GM12878 (cell line): Measurements from ENCODE around the gene THAP3. TPM values are rescaled to one million over a fixed set of nuclear protein-coding genes. Genes with fewer than 3 reads are reported as not detected.

Experiments
- BHLHE40 ChIP-seq, 2 experiments: fragments of 450-650 bp in 1 of 2; IDR thresholded peaks; 2 replicates each; pipeline ENCODE4 v1.6.1; 2011 to 2017; ENCODE audit warnings: low read depth in 2 of 2, borderline replicate concordance in 1 of 2, improper control_type of control experiment in 1 of 2, low read length in 1 of 2, mild to moderate bottlenecking in 1 of 2
- EZH2 ChIP-seq: IDR thresholded peaks from 2 replicates; pipeline ENCODE4 v1.6.1; 2012; ENCODE audit warnings: low read depth, mild to moderate bottlenecking, control low read depth, inconsistent platforms, low read length, borderline replicate concordance; ENCODE audit not compliant: control insufficient read depth
- MAX ChIP-seq: IDR thresholded peaks from 2 replicates; pipeline ENCODE4 v1.6.1; 2012; ENCODE audit warnings: low read depth, low read length, improper control_type of control experiment
- MTA2 ChIP-seq: fragments of 450-650 bp; IDR thresholded peaks from 2 replicates; pipeline ENCODE4 v1.6.1; 2016; ENCODE audit warnings: low read depth, mild to moderate bottlenecking, moderate library complexity
- SIN3A ChIP-seq: IDR thresholded peaks from 2 replicates; pipeline ENCODE4 v1.6.1; 2012; ENCODE audit warnings: low read depth, low read length, improper control_type of control experiment
- SMAD1 ChIP-seq: fragments of 450-650 bp; IDR thresholded peaks from 2 replicates; pipeline ENCODE4 v1.6.1; 2018; ENCODE audit warnings: mild to moderate bottlenecking, low read depth; ENCODE audit not compliant: partially characterized antibody
- WRNIP1 ChIP-seq: IDR thresholded peaks from 2 replicates; pipeline ENCODE4 v1.6.1; 2011; ENCODE audit warnings: low read depth, low read length, improper control_type of control experiment, borderline replicate concordance
- ZNF687 ChIP-seq: fragments of 450-650 bp; IDR thresholded peaks from 2 replicates; pipeline ENCODE4 v1.6.1; 2017; ENCODE audit warnings: mild to moderate bottlenecking, moderate library complexity
- polyA plus RNA-seq, 11 experiments: library from polyadenylated mRNA; depleted of rRNA in 4 of 11; unstranded in 6 of 11; stranded (reverse) in 5 of 11; fragments of >200 nt; fragmentation: Nextera tagmentation in 4 of 11; fragmentation: Illumina TruSeq in 1 of 11; extraction: Ambion mirVana in 4 of 11; extraction: Trizol in 1 of 11; gene quantifications; 1 replicate in 1 of 11; 2 replicates in 10 of 11; pipeline versions ENCODE4 v1.2.1 to v1.2.3, GENCODE V29; 2011 to 2016; ENCODE audit warnings: inconsistent platforms in 2 of 11, missing spikeins in 2 of 11, low read depth in 1 of 11
- total RNA-seq, 4 experiments: library from RNA; depleted of rRNA in 3 of 4; stranded (reverse); fragments of >200 nt in 3 of 4; fragmentation: Illumina TruSeq in 1 of 4; extraction: Trizol in 1 of 4; gene quantifications; 2 replicates each; pipeline versions ENCODE4 v1.2.1 to v1.2.3, GENCODE V29; 2013 to 2021

THAP3 gene
- total and polyA plus RNA-seq, 10 of the 15 experiments (the other 5 are each of a cell fraction or from before 2014, with no cell fraction given), result 1.5 to 19.5 (median 11.9) TPM

- TF ChIP-seq ZNF687, result no peak
- no peak for TF ChIP-seq MAX
- no peak for TF ChIP-seq SMAD1
- TF ChIP-seq EZH2, result no peak
- no peak for TF ChIP-seq BHLHE40 (IDR thresholded peaks at IDR 0.05; ENCODE audit: borderline replicate concordance in 1 of 2, low read depth in 2 of 2, low read length in 1 of 2)
- TF ChIP-seq WRNIP1, result no peak
- no peak for TF ChIP-seq MTA2
- TF ChIP-seq SIN3A, result no peak
Observed at GRCh38 chr1:6592865-6593593, 31.6 kb upstream of the THAP3 start (continued).
